Upper lobe of left lung (tissue), 6 donors: Measurements from ENCODE around the gene BPGM. TPM values are rescaled to one million over a fixed set of nuclear protein-coding genes. Genes with fewer than 3 reads are reported as not detected.

Experiments
- ATAC-seq, 2 donors: fragments of 200-7000 bp; cut with Tn5 transposase; one replicate each; pipeline ENCODE4 v1.9.1; 2022; ENCODE audit warnings: mild to moderate bottlenecking in 2 of 2, moderate library complexity in 2 of 2; ENCODE audit not compliant: low FRiP score in 2 of 2
- DNase-seq, 2 donors: peaks; one replicate each; pipeline ENCODE4 v3.0.0-alpha.2; 2019 to 2020
- H3K27ac ChIP-seq, 4 donors: fragments of 200-600 bp; sonication (generic); one replicate each; pipeline ENCODE4 v1.5.1; 2016 to 2019
- H3K27me3 ChIP-seq, 4 donors: fragments of 200-600 bp; sonication (generic); one replicate each; pipeline ENCODE4 v1.5.1; 2017 to 2019
- H3K36me3 ChIP-seq, 4 donors: fragments of 200-600 bp; sonication (generic); one replicate each; pipeline ENCODE4 v1.5.1; 2016 to 2019
- H3K4me1 ChIP-seq, 4 donors: fragments of 200-600 bp; sonication (generic); one replicate each; pipeline ENCODE4 v1.5.1; 2018 to 2019
- H3K4me3 ChIP-seq, 4 donors: fragments of 200-600 bp; sonication (generic); one replicate each; pipeline ENCODE4 v1.5.1; 2017 to 2019; ENCODE audit warnings: mild to moderate bottlenecking in 2 of 4, moderate library complexity in 1 of 4
- H3K9me3 ChIP-seq, 4 donors: fragments of 200-600 bp; sonication (generic); one replicate each; pipeline ENCODE4 v1.5.1; 2018 to 2019
- EP300 ChIP-seq, 4 donors: sonication (generic); formaldehyde crosslinking; IDR thresholded peaks; one replicate each; pipeline ENCODE4 v1.5.1; 2017; ENCODE audit warnings: antibody characterized with exemption in 4 of 4, control low read depth in 2 of 4
- POLR2A ChIP-seq, 4 donors: fragments of 450-650 bp; IDR thresholded peaks; one replicate each; pipeline ENCODE4 v1.5.1; 2016 to 2017; ENCODE audit warnings: antibody characterized with exemption in 4 of 4, mild to moderate bottlenecking in 2 of 4
- POLR2AphosphoS5 ChIP-seq, 2 donors: sonication (generic); formaldehyde crosslinking; IDR thresholded peaks; one replicate each; pipeline ENCODE4 v1.5.1; 2017; ENCODE audit warnings: antibody characterized with exemption in 2 of 2
- WGBS, 2 donors: methylation state at CpG; one replicate each; pipeline ENCODE4 v1.1.5; 2017 to 2018; 5-methylcytosine and 5-hydroxymethylcytosine counted together
- total RNA-seq, 6 donors: library from RNA; depleted of rRNA in 4 of 6; stranded (reverse); fragments of >200 nt in 4 of 6; gene quantifications; one replicate each; pipeline versions ENCODE4 v1.1.0 to v1.2.1, GENCODE V29; 2016 to 2021
- TF ChIP-seq, protein P1 (sequence below), 6 experiments: fragments of 450-650 bp in 4 of 6; fragments of 200-600 bp in 2 of 6; sonication (generic) in 2 of 6; IDR thresholded peaks; one replicate each; pipeline ENCODE4 v1.5.1; 2016 to 2019; ENCODE audit warnings: antibody characterized with exemption in 6 of 6
- donor health status: DM: no; HTN: no; CAD: no; lungs with moderate emphysema.
- donor health status: DM: no; HTN: yes; CAD: no; lungs with severe emphysema.

BPGM gene
- total RNA-seq, 6 donors from 2014 or later, result 9.5 to 30.7 (median 14.3) TPM

DNA sequence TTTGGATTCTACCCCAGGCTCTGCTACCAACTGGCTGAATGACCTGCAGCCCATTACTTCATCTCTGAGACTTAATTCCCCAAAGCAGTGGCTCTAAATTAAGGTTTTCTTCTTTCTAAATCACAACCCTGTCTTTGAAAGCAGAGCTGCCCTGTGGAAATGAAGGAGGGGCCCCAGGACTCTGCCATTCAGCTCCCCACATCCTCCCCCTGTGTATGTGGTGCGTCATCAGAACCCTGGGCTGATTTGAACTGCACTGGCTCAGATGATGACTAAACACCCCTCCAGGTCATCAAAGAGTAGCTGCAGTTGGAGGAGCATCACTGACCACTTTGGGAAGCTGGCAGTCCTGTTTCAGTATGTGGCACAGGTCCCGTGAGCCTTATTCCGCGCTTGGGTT is 46.6 kb downstream of the BPGM start:
- WGBS, 2 donors, result 90 to 93% methylated on average over 4 of the region's 4 CpGs
- H3K9me3 ChIP-seq, result no peaks in the 10 kb centered on the region
- ATAC-seq, result peak; percentile 31 to 73
- peaks cover 0 to 13% (median 0%) of the 10 kb centered on the region in 4 donors for H3K4me1 ChIP-seq
- no peak for DNase-seq
- H3K27ac ChIP-seq, result no peak overlapping the region
- no peaks in the 10 kb centered on the region for H3K27me3 ChIP-seq
- TF ChIP-seq, protein P1, sequence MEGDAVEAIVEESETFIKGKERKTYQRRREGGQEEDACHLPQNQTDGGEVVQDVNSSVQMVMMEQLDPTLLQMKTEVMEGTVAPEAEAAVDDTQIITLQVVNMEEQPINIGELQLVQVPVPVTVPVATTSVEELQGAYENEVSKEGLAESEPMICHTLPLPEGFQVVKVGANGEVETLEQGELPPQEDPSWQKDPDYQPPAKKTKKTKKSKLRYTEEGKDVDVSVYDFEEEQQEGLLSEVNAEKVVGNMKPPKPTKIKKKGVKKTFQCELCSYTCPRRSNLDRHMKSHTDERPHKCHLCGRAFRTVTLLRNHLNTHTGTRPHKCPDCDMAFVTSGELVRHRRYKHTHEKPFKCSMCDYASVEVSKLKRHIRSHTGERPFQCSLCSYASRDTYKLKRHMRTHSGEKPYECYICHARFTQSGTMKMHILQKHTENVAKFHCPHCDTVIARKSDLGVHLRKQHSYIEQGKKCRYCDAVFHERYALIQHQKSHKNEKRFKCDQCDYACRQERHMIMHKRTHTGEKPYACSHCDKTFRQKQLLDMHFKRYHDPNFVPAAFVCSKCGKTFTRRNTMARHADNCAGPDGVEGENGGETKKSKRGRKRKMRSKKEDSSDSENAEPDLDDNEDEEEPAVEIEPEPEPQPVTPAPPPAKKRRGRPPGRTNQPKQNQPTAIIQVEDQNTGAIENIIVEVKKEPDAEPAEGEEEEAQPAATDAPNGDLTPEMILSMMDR (IDR thresholded peaks at IDR 0.05), result no peak
- TF ChIP-seq POLR2A (IDR thresholded peaks at IDR 0.05), result no peak
- TF ChIP-seq EP300 (IDR thresholded peaks at IDR 0.05), result no peak
- H3K4me3 ChIP-seq, result no peak overlapping the region
- no peaks in the 10 kb centered on the region for H3K36me3 ChIP-seq

DNA sequence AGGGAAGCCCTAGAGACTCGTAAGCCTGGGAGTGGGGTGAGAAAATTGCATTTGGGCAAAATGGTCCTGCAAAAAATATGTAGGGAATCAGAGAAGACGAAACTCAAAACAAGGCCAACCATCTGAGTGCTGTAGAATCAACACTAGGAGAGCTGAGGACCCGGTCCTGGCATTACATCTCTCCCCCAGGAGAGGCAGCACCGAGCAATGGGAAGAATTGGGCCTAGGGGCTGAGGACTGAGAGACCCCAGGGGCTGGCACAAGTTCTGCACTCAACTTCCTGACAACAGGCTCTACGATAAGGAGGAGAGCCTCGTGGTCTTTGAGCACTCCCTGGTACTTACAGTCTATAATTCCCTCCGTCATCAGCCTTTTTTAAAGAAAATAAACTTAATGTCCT is 47.6 kb downstream of the BPGM start:
- H3K27ac ChIP-seq, result no peak overlapping the region
- 78 to 85% methylated on average over 7 of the region's 7 CpGs for WGBS, 2 donors
- ATAC-seq, result no peak

DNA sequence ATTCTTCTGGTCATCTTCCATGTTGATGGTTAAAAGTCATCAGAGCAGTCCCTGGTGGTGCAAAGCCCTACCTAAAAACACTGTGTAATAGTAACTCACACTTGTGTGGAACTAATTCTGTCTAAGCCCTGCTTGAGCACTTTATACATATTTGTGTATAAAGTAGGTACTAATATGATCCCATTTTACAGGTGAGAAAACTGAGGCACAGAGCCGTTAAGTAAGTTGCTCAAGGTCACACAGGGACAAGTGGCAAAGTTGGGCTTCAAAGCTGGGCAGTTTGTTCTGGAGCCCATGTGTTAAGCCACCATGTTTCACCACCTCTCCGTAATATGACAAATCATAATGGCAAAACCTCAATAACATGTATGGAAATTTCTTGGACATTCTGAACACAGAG is 48.1 kb downstream of the BPGM start:
- TF ChIP-seq EP300 (IDR thresholded peaks at IDR 0.05) (no peak), POLR2A (IDR thresholded peaks at IDR 0.05) (no peak), POLR2AphosphoS5 (IDR thresholded peaks at IDR 0.05) (no peak)
- TF ChIP-seq, protein P1 (IDR thresholded peaks at IDR 0.05), result no peak
- Histone ChIP-seq H3K27ac (no peak overlapping the region), H3K9me3 (no peaks in the 10 kb centered on the region), H3K4me3 (no peak overlapping the region), H3K27me3 (no peaks in the 10 kb centered on the region), H3K4me1 (peaks cover 0 to 13% (median 0%) of the 10 kb centered on the region in 4 donors), H3K36me3 (no peaks in the 10 kb centered on the region)
- ATAC-seq (no peak), DNase-seq (no peak)
- whole genome bisulfite sequencing, 2 donors, result 95 to 97% methylated on average over 2 of the region's 2 CpGs

More for the DNA sequence above, 47.6 kb downstream of the BPGM start:
- Histone ChIP-seq H3K27me3 (no peaks in the 10 kb centered on the region), H3K9me3 (no peaks in the 10 kb centered on the region), H3K36me3 (no peaks in the 10 kb centered on the region), H3K4me1 (peaks cover 0 to 13% (median 0%) of the 10 kb centered on the region in 4 donors), H3K4me3 (no peak overlapping the region)
- no peak for DNase-seq
- TF ChIP-seq EP300 (IDR thresholded peaks at IDR 0.05), result no peak
- TF ChIP-seq POLR2AphosphoS5 (IDR thresholded peaks at IDR 0.05), result no peak
- TF ChIP-seq, protein P1 (IDR thresholded peaks at IDR 0.05), result no peak
- TF ChIP-seq POLR2A (IDR thresholded peaks at IDR 0.05), result no peak

DNA sequence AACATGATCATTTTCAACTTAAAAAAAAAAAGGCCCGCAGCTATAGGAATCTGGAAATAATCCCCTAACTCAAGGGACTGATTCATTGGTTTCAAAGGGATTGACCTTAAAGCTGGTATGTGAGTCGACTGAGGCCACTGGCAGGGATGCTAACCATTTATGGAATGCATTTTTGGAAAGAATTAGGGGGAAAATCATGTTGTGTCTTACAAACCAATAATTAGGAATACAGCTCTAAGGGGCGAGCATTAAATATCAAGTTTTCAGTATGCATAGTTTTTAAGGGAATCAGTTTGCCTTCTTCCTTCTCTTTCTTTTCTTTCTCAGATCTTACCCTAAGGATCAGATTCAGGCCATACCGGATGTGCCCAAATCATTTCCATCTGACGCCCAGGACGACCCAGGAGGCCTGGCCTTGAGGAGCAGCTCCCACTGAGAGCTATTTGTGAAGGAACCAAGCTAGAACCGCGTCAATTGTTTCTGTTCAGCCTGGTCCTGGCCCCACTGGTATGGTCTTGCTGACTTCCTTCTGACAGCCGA is 48.7 kb downstream of the BPGM start:
- no peaks in the 10 kb centered on the region for H3K36me3 ChIP-seq
- 79 to 84% methylated on average over 9 of the region's 9 CpGs for WGBS, 2 donors
- H3K4me3 ChIP-seq, result no peak overlapping the region
- TF ChIP-seq POLR2AphosphoS5 (IDR thresholded peaks at IDR 0.05) (no peak), EP300 (IDR thresholded peaks at IDR 0.05) (no peak), POLR2A (IDR thresholded peaks at IDR 0.05) (no peak)
- TF ChIP-seq, protein P1 (IDR thresholded peaks at IDR 0.05), result no peak
- H3K4me1 ChIP-seq, result peaks cover 0 to 11% (median 0%) of the 10 kb centered on the region in 4 donors
- DNase-seq, result no peak
- no peaks in the 10 kb centered on the region for H3K9me3 ChIP-seq
- no peak for ATAC-seq
- H3K27me3 ChIP-seq, result no peaks in the 10 kb centered on the region
- peak overlapping the region in 1 of 4 donors; percentile 2 for H3K27ac ChIP-seq

DNA sequence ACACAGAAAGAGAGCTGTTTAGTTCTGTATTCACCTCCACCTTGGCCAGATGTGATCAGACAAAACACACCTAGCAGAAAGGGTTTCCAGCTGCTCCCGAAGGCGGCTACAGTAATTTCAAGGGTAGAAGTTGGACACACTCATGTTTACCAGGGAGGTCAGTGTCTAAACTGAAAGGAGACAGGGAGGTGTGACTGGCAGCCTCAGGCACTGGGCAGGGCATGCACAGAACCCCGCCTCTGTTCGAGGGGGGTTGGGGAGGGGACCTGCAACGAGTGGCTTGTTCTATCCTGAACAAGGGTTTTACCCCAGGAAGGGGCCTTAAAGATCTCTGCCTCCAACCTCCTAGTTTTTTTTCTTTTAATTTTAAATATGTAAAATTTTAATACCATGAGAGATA is 49.6 kb downstream of the BPGM start:
- 71 to 80% methylated on average over 5 of the region's 5 CpGs for WGBS, 2 donors
- ATAC-seq, result no peak

More for the DNA sequence above, 49.6 kb downstream of the BPGM start:
- TF ChIP-seq, protein P1 (IDR thresholded peaks at IDR 0.05), result no peak
- no peak for TF ChIP-seq POLR2AphosphoS5 (IDR thresholded peaks at IDR 0.05)
- TF ChIP-seq EP300 (IDR thresholded peaks at IDR 0.05), result no peak
- TF ChIP-seq POLR2A (IDR thresholded peaks at IDR 0.05), result no peak
- peaks cover 0 to 4% (median 0%) of the 10 kb centered on the region in 4 donors for H3K4me1 ChIP-seq
- no peaks in the 10 kb centered on the region for H3K36me3 ChIP-seq
- H3K27ac ChIP-seq, result no peak overlapping the region
- H3K9me3 ChIP-seq, result no peaks in the 10 kb centered on the region
- DNase-seq, result no peak
- H3K27me3 ChIP-seq, result no peaks in the 10 kb centered on the region
- no peak overlapping the region for H3K4me3 ChIP-seq
